Activated CD4-positive, alpha-beta T cell treated with anti-CD3 and anti-CD28 coated beads, Interleukin-2, Interleukin-4, amounts not matched to agents 100 ng/mL and 50 ng/mL, durations not matched to agents 16 hours and 8 hours (primary cell): ENCODE results near the gene PRKRA.
"Not testable (repeated sequence)": the region's sequence is repeated elsewhere in the genome, so short reads cannot be mapped to it uniquely, and the experiment has no call there.

Source experiments
- DNase-seq: peaks from one replicate; pipeline ENCODE4 v3.0.0-alpha.2; 2020; ENCODE audit warnings: low spot score

PRKRA gene

DNA sequence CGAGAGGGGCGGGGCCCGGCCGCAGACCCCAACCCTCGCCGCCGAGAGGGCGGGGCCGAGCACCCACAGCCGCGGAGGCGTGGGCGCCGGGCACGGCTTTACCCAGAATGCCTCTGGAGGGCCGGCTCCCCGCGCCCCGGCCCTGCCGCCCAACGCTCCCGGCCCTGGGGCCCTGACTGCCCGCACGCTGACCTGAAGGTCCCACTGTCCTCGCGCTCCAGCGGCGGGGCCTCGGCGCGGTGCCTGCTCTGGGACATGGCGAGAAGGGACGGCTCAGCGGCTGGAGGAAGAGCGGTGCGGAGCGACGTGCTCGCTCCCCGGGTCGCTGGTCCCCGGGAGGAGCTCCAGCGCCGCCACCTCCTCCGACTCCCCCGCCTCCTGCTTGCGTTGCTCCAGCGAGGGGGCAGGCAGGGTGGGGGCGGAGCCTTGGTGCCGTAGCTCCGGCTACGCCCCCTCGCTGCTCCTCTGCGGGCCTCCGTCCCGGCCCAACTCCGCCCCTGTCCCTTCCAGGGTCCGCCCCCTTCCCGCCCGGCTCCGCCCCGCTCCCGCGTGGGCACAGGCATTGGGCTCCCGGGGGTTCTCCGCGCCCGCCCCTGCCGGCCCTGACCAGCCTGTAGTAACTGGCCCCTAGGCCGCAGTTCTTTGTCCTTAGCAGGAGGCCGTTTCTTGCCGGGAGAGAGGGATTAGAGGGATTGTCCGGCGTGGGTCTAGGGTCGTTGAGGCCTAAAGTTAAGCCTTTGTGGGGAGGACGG, at the start of gene PRKRA, which contains the start of gene PJVK:
PRKRA (minus strand) TSS at position 402 of the 752 bp plus-strand sequence; CDS start at position 257, 145 bp downstream.
PJVK (plus strand) TSS at position 605 of the 752 bp plus-strand sequence. CDS start 2,032 bp downstream, outside the sequence.
- peak; percentile 96 for DNase-seq

DNA sequence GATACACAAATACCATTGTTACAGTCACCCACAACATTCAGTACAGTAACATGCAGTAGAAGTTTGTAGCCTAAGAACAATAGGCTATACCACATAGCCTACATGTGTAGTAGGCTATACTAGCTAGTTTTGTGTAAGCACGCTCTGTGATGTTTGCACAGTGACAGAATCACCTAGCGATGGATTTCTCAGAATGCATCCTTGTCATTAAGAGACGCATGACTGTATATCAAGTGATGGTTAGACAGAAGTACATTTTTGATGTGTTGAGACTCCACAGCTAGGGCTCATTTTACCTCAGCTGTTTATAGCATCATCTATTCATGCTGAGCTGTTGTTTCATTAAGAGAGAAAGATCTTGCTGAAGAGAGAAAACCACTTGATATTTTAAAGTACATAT, 48.7 kb upstream of the PRKRA start:
- DNase-seq: no peak

DNA sequence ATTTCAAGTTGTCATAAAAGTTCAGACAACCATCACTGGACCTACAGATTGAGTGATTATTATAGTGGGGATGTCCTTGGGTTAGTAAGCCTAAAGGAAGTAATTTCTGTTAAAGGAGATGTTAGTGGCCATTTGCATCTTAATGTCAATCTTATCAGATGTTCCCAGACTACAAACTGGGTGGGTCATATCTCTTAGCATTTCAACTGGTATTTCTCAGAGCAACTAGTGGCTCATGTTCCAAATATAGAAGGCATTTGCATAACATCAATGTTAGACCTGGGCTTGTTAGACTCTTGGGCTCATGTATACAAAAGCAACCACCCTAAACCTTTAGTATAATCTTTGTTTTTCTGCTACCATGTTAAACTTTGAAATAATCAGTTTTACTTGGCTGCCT, 47.2 kb upstream of the PRKRA start:
- no peak for DNase-seq

DNA sequence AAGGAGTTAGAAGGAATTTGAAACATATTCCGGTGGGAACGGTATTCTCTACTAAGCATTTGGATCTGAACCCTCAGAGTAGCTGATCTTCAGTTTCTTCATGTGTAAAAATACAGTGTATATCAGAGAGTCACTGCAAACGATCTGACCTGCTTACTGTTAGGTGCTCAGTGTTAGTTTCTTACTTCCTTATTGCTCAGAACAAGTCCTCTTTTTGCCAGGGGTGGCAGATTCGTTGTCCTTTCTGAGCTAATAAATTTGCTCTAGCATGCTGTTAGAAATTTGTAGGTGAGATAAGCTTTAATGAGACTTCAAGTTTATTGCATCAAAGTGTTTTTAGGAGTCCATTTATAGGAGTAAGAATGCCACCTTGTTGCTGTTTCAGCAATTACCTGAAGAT, 45.1 kb upstream of the PRKRA start:
- no peak for DNase-seq

DNA sequence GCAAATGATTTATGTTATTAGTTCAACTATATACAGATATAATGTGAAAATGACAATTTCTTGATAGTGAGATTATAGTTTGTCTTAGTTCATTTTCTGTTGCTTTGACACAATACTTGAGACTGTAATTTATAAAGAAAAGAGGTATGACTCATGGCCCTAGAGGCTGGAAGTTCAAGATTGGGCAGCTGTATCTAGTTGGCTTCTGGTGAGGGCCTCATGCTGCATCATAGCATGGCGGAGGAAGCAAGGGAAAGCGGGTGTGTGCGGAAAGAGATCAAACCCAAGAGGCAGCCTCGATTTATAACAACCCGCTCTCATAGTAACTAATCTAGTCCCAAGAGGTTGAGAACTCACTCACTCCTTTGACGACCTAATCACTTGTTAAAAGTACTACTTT, 40.6 kb upstream of the PRKRA start:
- DNase-seq: no peak

DNA sequence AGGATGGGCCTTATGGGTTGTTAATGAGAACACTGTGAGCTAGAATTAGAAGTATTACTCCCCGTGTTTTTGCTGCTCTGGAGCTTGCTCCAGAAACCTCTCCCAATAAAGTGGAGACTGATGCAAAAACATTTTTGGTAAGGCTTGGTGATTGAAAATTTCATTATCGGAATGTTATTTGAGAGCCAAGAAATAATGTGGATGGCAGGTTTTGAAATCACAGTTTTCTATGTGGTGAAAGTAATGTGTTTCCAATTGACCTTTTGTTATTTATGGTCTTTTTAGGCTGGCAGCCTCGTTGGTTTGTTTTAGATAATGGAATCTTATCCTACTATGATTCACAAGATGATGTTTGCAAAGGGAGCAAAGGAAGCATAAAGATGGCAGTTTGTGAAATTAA, 34.4 kb upstream of the PRKRA start:
- DNase-seq: no peak

DNA sequence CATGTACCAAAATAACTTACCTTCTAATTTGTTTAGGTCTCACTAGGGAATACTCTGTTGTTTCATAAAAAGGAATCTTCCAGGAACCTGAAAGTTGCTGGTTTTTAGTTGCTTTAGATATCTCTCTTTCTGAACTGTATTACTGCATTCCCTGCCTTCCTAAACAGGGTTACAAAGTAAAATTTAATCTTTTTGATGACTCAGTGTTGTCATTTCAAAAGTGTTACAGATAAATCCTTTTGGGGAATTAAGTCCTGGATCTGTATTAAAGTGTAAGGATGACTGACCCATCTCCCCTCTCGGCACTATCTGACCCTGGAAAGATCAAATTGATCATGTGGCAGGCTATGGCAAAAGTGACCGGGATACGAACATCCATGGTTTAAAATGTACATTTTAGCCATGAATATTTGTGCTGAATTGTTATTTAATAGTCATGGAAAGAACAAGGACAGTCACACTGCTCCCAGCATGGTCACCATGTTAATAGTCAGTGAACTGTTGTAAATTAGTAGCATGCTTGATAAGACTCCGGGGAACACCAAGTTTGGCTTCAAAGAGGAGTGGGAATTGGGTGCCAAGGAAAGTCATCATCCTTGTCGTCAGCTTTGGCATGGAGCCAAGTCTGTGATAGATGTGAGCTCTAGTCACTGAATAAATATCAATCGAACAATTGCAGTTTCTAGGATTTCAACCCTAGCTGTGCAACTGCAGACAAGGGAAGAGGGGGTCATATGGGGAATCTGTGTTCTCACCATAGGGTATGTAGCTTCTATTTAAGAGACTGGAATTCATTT, 33.5 kb upstream of the PRKRA start:
- DNase-seq: no peak

DNA sequence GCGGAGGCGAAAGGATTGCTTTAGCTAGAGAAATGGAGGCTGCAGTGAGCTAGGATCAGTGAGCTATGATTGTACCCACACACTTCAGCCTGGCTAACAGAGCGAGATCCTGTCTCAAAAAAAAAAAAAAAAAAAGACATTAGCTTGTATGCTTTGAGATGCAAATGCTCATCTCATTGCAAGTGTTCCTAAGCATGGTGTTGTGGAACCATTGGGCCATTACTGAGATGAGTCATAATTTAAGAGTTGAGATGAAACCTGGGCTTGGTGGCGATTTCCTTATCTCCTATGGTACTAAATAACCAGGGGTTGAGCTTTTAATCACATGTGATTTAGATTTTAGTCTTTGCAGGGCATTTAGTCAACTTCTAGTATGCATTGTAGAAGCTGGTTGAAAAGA, 31.5 kb upstream of the PRKRA start:
- peak; percentile 50 for DNase-seq

DNA sequence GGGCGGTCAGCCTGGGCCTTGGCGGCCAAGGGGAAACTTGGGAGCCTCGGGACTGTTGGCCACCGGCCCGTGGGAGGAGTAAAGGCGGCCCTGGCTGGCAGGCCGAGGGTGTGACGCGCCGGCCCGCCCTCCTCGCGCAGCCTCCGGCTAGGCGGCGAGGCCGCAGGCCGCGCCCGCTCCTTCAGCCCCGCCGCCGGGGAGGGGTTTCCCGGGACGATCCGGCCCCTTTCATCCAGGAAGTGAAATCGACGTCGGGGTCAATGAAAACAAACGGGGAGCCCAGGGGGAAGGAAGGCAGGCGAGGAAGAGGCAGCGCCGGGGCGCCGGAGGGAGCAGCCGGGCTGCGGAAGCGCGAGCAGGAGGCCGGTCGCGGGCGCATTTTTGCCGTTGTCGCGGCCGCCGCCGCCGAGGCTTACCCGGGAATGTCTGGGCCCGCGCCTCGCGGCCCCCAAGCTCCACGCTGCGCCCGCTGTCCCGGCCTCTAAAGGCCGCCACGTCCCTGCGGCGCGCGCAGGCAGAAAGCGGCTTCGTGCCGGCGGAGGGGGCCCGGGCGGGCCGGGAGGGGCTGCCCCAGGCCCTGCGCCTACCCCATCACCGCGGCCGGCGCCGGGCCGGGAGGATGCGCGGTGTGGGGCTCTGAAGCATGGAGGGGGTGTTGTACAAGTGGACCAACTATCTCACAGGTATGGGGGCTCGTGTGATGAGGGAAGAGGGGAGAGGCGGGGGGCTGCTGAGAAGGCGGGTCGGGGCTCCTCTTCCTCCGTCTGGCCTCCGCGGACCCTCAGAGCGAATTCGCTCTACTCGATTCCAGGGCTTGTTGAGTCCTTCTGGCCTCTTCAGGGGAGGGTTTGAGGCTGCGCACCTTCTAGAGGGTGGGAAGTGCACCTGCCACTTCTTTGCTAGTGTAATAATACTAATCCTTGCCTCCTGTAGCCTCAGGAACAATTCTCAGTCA, 29.5 kb upstream of the PRKRA start, which contains the start of gene PLEKHA3:
PLEKHA3 (plus strand) TSS at position 231 of the 955 bp plus-strand sequence; CDS start at position 644, 413 bp downstream.
- peak; percentile 88 for DNase-seq

DNA sequence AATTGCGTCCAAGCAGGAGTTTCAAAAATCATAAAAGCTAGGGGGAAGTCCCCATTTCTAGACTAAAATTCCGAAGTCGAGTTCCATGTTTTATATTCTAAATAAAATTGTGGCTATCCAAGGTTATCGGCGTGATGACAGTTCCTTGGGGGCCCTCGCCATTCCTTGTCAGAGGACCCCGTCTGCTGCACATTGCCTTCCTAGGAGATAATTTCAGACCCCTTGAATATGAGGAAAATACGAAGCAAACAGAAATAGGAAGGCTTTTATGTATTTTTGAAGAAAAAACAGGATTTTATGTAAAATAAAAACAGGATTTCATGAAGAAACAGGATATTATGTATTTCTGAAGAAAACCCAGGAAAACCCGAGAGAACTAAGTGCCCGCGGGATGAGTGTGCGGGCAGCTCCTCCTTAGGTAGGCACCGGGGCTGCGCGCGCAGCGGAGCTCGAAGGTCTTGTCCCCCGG, 28.8 kb upstream of the PRKRA start:
- DNase-seq: no peak

DNA sequence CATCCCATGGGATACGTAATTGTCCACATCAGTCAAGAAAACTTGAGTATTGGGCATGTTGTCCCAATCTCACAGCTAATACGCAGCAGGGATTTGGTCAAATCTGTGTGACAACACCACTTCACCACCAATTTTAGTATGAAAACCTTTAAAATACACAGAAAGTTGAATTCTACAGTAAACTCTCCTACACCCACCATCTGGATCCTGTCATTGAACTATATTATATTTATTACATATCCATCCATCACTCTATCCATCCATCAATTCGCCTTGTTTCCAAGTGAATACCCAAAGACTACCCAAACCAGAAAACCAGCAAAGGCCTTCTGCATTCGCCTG, 28.3 kb upstream of the PRKRA start:
- DNase-seq: no peak

DNA sequence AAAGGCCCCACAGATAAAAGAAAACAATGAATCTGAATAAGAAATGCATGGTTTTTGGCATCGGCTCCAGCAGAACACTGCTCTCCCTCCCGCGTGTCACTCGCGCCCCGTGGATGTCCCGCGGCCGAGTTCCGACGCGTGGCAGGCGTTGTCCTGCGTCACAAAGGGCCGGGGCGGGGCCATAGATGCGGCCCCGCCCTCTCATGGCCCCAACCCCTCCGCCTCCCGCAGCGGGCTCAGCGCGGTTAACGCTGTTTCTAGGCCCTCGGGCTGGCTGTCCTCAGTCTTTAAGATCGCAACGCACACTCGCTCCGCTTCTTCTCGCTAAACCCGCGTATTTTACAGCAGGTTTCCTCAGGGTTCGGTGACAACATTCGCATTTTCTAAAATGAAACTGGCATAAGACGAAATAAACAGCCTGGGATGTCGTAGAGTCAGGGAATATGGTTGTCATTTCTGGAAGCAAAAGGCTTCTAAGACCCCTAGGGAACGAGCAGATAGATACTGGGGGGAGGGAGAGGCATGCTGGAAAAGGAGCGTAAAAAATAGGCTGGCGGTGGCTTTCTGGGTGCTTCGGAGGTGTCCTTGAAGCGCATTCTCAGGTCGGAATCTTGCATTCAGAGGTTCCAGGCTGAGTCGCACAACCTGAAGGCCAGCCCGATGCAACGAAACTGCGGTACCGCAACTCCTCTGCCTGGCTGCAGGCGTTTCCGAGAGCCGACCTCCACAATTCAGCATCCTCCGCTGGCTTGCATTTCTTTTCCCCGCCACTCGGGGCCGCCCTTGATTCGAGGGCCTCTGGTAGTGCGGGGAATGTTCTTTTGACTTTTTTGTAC, 27.7 kb upstream of the PRKRA start, which contains the start of gene FKBP7:
FKBP7 (minus strand) TSS at position 162 of the 836 bp plus-strand sequence; CDS start at position 61, 101 bp downstream.
- peak; percentile 86 for DNase-seq

DNA sequence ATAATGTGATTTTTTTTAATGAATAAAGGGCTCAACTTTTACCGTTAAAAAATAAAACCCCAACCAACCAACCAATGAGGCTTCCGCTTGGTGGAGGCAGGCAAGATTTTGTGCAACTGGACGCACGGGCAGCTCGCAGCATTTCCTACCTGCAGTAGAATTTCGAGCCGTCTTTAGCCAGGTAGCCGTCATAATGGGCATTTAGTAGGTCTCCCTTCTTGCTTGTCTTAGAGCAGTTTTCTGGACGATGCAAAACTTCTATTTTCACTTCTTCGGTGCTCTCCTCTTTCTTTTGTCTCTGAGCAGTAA, 27.1 kb upstream of the PRKRA start:
- DNase-seq: no peak

DNA sequence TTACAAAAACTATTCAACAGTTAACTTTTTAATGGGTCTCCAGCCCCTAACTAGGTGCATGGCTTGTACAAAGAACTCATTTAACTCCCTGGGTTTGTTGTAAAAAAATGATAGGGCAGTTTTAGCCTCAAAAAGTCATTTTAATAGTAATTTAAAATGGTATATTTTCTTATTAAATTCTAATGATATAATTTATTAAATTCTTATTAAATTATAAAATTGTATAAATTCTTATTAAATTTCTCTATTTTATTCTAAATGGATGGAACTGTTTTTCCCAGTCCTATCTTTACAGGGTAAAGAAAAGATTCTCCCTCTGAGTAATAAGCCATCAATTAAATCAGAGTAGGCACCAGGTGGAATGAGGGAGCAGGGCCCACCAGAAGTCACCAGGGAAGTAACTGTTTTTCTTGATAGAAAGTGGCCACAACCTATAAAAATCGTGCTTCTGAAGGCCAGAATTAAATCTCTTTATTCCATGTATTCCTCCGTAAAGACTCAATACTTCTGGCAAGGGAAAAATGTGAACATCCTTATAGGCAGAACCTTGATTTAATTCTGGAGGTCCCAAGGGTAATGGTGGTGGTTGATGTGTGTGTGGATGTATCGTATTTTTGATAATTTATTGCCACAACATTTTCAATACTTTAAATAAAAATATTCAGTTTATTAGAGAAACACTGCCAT, 26.6 kb upstream of the PRKRA start:
- DNase-seq: no peak

DNA sequence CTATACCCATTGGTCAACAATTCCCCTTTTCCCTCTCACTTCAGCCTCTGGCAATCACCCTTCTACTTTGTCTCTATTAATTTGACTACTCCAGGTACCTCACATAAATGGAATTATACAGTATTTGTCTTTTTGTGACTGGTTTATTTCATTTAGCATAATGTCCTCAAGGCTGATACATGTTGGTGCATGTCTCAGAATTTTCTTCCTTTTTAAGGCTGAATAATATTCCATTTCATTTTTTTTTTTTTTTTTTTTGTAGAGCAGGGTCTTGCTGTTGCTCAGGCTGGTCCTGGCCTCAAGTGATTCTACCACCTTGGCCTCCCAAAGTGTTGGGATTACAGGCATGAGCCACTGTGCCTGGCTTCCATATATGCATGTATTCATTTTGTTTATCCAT, 25.5 kb upstream of the PRKRA start:
- DNase-seq: no peak

DNA sequence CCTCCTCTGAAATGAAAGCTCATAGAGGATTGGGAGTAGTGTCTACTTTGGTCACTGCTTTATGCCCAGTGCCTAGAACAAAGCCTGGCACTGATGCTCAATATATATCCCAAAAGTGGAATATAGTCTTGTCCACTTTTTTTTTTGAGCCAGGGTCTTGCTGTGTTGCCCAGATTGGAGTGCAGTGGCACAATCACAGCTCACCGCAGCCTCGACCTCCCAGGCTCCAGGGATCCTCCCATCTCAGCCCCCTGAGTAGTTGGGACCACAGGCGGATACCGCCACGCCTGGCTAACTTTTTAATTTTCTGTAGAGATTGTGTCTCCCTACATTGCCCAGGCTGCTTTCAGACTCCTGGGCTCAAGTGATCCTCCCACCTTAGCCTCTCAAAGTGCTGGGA, 23.6 kb upstream of the PRKRA start:
- no peak for DNase-seq

DNA sequence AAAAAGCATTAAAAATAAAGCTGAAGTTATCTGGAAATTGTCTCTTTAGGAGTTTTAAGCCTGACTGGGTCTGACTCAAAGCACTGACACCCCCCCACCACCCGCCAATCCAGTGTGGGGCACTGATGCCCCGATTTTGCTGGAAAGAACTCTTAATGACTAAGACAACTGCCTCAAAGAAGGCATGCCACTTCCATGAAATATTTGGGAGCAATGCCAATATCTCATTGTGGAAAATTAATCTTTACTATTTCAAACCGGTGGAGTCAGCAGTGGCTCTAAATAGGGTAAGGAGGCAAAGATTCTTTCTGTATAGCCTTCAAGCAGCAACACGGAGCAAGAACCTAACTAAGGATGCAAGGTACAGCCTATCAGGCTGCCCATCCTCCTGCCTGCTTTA, 23.0 kb upstream of the PRKRA start:
- no peak for DNase-seq

DNA sequence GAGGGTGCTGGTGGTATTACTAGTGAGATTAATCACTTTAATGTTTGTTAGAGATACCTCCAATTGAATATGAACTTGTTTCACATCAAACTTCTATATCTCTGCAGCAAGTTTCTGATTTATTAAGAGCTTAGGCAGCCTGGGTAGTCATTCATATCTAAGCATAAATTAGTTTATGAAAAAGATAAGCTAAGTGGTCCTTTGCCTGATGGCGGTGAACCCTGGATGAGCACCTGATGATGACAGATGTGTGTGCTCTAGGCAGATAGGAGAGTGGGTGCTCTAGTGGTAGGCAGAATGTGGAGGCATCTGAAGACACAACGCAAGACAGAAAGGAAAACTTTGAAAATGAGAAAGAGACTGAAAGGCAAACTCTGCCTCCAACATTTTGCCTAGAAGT, 22.4 kb upstream of the PRKRA start:
- DNase-seq: no peak

DNA sequence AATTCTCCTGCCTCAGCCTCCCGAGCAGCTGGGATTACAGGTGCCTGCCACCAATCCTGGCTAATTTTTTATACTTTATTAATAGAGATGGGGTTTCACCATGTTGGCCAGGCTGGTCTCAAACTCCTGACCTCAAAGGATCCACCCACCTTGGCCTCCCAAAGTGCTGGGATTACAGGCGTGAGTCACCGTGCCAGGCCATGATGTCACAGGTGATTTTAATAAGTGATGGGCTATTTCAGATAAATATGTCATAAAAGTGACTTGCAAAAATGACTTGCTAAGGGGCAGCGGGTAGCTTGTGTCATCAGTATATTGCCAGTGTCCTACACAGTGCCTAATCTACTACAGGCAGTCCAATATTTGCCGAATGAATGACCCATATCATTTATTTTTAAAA, 20.3 kb upstream of the PRKRA start:
- not testable (repeated sequence) for DNase-seq

DNA sequence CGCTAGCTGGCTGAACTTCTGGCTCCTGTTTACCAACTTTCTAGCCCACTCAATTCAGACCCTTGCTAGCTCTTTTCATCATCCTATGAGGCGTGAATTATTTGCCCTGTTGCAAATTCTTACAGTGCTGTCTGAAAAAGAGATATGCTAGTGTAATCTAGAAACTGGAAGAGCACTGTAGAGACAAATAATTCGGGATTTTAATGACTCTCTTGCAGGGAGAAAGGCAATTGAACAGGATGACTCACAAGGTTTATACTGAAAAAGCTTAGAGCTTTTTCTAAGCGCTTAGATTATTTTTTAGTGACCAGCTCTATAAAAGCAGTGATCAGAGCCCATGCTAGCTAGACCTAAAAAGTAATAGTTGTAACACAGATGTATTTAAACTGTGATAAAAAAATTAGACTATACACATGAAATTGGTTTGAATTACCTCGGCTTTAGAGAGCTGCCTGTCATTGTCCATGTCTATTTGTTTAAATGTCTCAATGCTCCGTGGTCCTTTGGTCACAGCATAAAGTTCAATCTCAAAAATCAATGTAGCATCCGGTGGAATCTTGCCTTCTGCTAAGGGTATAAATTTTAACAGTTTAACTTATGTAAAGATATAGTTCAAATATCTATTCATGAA, 18.4 kb upstream of the PRKRA start:
- DNase-seq: no peak
